Gastroesophageal sphincter (tissue), 4 donors: ENCODE results near the gene SCD5. TPM values are rescaled to one million over a fixed set of nuclear protein-coding genes. Genes with fewer than 3 reads are reported as not detected.

Source experiments
- ATAC-seq: fragments of 150-250 bp; one replicate; pipeline ENCODE4 v1.9.1; 2016; ENCODE audit warnings: mild to moderate bottlenecking, moderate library complexity
- H3K27ac ChIP-seq, 4 donors: fragments of 200-600 bp; sonication (generic) in 3 of 4; 1 replicate in 3 of 4; 2 replicates in 1 of 4; pipeline ENCODE4 v1.5.1; 2016 to 2019
- H3K27me3 ChIP-seq: fragments of 200-600 bp; sonication (generic); one replicate; pipeline ENCODE4 v1.5.1; 2019
- H3K36me3 ChIP-seq, 2 donors: fragments of 200-600 bp; sonication (generic); one replicate each; pipeline ENCODE4 v1.5.1; 2019; ENCODE audit warnings: control low read depth in 1 of 2
- H3K4me1 ChIP-seq, 3 donors: fragments of 200-600 bp; sonication (generic); 1 replicate in 2 of 3; 2 replicates in 1 of 3; pipeline ENCODE4 v1.5.1; 2016 to 2019; ENCODE audit warnings: control low read depth in 2 of 3
- H3K4me3 ChIP-seq, 2 donors: fragments of 200-600 bp; sonication (generic); one replicate each; pipeline ENCODE4 v1.5.1; 2019; ENCODE audit warnings: mild to moderate bottlenecking in 1 of 2, moderate library complexity in 1 of 2
- H3K9me3 ChIP-seq, 3 donors: fragments of 200-600 bp; sonication (generic); one replicate each; pipeline ENCODE4 v1.5.1; 2017 to 2019; ENCODE audit warnings: control low read depth in 2 of 3
- CTCF ChIP-seq, 4 experiments: fragments of 200-600 bp in 2 of 4; fragments of 450-650 bp in 2 of 4; sonication (generic) in 1 of 4; IDR thresholded peaks; one replicate each; pipeline ENCODE4 v1.5.1; 2017 to 2019; ENCODE audit warnings: antibody characterized with exemption in 4 of 4, mild to moderate bottlenecking in 2 of 4, moderate library complexity in 2 of 4
- EP300 ChIP-seq: sonication (generic); formaldehyde crosslinking; IDR thresholded peaks from one replicate; pipeline ENCODE4 v1.6.1; 2017; ENCODE audit warnings: antibody characterized with exemption, mild to moderate bottlenecking
- POLR2A ChIP-seq, 2 donors: fragments of 450-650 bp; IDR thresholded peaks; one replicate each; pipeline ENCODE4 v1.6.1; 2017; ENCODE audit warnings: antibody characterized with exemption in 2 of 2, mild to moderate bottlenecking in 2 of 2, moderate library complexity in 1 of 2
- POLR2AphosphoS5 ChIP-seq: sonication (generic); formaldehyde crosslinking; IDR thresholded peaks from one replicate; pipeline ENCODE4 v1.6.1; 2017; ENCODE audit warnings: antibody characterized with exemption
- WGBS, 2 donors: methylation state at CpG; one replicate each; pipeline ENCODE4 v1.1.5; 2018; ENCODE audit warnings: low coverage in 1 of 2; 5-methylcytosine and 5-hydroxymethylcytosine counted together
- total RNA-seq, 4 donors: library from RNA; depleted of rRNA; stranded (reverse); fragments of >200 nt; gene quantifications; one replicate each; pipeline ENCODE4 v1.1.0, GENCODE V29; 2016

Gene SCD5
- total RNA-seq, 4 donors from 2014 or later: 15.5 to 21.8 (median 20.3) TPM

GRCh38 chr4:82737354-82737753 lies 61.2 kb downstream of the SCD5 start:
- H3K27ac ChIP-seq: no peak overlapping the region
- no peaks in the 10 kb centered on the region for H3K4me1 ChIP-seq
- H3K27me3 ChIP-seq: no peaks in the 10 kb centered on the region
- no peaks in the 10 kb centered on the region for H3K36me3 ChIP-seq
- H3K9me3 ChIP-seq: no peaks in the 10 kb centered on the region
- H3K4me3 ChIP-seq: no peak overlapping the region
- TF ChIP-seq POLR2AphosphoS5 (no peak), EP300 (no peak), POLR2A (IDR thresholded peaks at IDR 0.05) (no peak), CTCF (IDR thresholded peaks at IDR 0.05) (no peak)
- ATAC-seq: no peak

GRCh38 chr4:82733636-82734035 lies 65.0 kb downstream of the SCD5 start:
- TF ChIP-seq POLR2AphosphoS5 (no peak), POLR2A (IDR thresholded peaks at IDR 0.05) (no peak), EP300 (no peak)
- ATAC-seq: no peak
- Histone ChIP-seq H3K9me3 (no peaks in the 10 kb centered on the region), H3K4me1 (peaks cover 0 to 9% (median 5%) of the 10 kb centered on the region in 3 donors), H3K4me3 (no peak overlapping the region), H3K36me3 (no peaks in the 10 kb centered on the region), H3K27ac (no peak overlapping the region), H3K27me3 (no peaks in the 10 kb centered on the region)
- 73 to 86% methylated on average over 1 to 6 of the region's 7 CpGs for WGBS, 2 donors

GRCh38 chr4:82728301-82728700 lies 70.3 kb downstream of the SCD5 start:
- ATAC-seq: no peak
- TF ChIP-seq EP300: no peak
- TF ChIP-seq CTCF (IDR thresholded peaks at IDR 0.05): no peak
- TF ChIP-seq POLR2AphosphoS5: no peak
- TF ChIP-seq POLR2A (IDR thresholded peaks at IDR 0.05): no peak
- WGBS, 2 donors: 89% methylated on average over 1 of the region's 1 CpG

GRCh38 chr4:82726596-82726995 lies 72.0 kb downstream of the SCD5 start:
- H3K27ac ChIP-seq: no peak overlapping the region
- peaks cover 0 to 8% (median 5%) of the 10 kb centered on the region in 3 donors for H3K4me1 ChIP-seq
- H3K27me3 ChIP-seq: no peaks in the 10 kb centered on the region
- H3K4me3 ChIP-seq: no peak overlapping the region
- WGBS, 2 donors: 64 to 77% methylated on average over 5 of the region's 5 CpGs
- H3K36me3 ChIP-seq: no peaks in the 10 kb centered on the region
- no peaks in the 10 kb centered on the region for H3K9me3 ChIP-seq
- no peak for TF ChIP-seq POLR2A (IDR thresholded peaks at IDR 0.05)
- ATAC-seq: no peak

More at GRCh38 chr4:82728301-82728700, 70.3 kb downstream of the SCD5 start:
- Histone ChIP-seq H3K36me3 (no peaks in the 10 kb centered on the region), H3K9me3 (no peaks in the 10 kb centered on the region), H3K4me3 (no peak overlapping the region), H3K27me3 (no peaks in the 10 kb centered on the region), H3K4me1 (peaks cover 0 to 9% (median 5%) of the 10 kb centered on the region in 3 donors), H3K27ac (no peak overlapping the region)

- Histone ChIP-seq H3K4me1 (peaks cover 0 to 20% (median 0%) of the 10 kb centered on the region in 3 donors), H3K36me3 (no peaks in the 10 kb centered on the region), H3K27me3 (no peaks in the 10 kb centered on the region), H3K4me3 (no peak overlapping the region), H3K9me3 (no peaks in the 10 kb centered on the region), H3K27ac (no peak overlapping the region)
- WGBS, 2 donors: 31 to 47% methylated on average over 2 of the region's 2 CpGs
- peak in 2 of 4 experiments; percentile 42 to 53 for TF ChIP-seq CTCF (IDR thresholded peaks at IDR 0.05)
- no peak for TF ChIP-seq EP300
- ATAC-seq: no peak
Observed at GRCh38 chr4:82721819-82722423, 76.7 kb downstream of the SCD5 start.

GRCh38 chr4:82718162-82718940 lies 80.2 kb downstream of the SCD5 start:
- 31 to 74% methylated on average over 5 of the region's 7 CpGs for WGBS, 2 donors
- no peaks in the 10 kb centered on the region for H3K9me3 ChIP-seq
- peak; percentile 90 for ATAC-seq
- no peaks in the 10 kb centered on the region for H3K36me3 ChIP-seq
- peak overlapping the region in 3 of 4 donors; percentile 11 to 45 (median 35) for H3K27ac ChIP-seq
- no peaks in the 10 kb centered on the region for H3K27me3 ChIP-seq
- TF ChIP-seq POLR2A (IDR thresholded peaks at IDR 0.05) (no peak), EP300 (no peak), CTCF (IDR thresholded peaks at IDR 0.05) (no peak), POLR2AphosphoS5 (no peak)
- H3K4me3 ChIP-seq: no peak overlapping the region
- peaks cover 0 to 20% (median 0%) of the 10 kb centered on the region in 3 donors for H3K4me1 ChIP-seq
